Activated gamma-delta T cell treated with Interleukin-2 at 50 U/mL for 16 hours (primary cell): Measurements from ENCODE around the gene VARS1.
"Not testable (repeated sequence)": the region's sequence is repeated elsewhere in the genome, so short reads cannot be mapped to it uniquely, and the experiment has no call there.

Experiments used
- DNase-seq: peaks from one replicate; pipeline ENCODE4 v3.0.0-alpha.2; 2020

Gene VARS1

DNA sequence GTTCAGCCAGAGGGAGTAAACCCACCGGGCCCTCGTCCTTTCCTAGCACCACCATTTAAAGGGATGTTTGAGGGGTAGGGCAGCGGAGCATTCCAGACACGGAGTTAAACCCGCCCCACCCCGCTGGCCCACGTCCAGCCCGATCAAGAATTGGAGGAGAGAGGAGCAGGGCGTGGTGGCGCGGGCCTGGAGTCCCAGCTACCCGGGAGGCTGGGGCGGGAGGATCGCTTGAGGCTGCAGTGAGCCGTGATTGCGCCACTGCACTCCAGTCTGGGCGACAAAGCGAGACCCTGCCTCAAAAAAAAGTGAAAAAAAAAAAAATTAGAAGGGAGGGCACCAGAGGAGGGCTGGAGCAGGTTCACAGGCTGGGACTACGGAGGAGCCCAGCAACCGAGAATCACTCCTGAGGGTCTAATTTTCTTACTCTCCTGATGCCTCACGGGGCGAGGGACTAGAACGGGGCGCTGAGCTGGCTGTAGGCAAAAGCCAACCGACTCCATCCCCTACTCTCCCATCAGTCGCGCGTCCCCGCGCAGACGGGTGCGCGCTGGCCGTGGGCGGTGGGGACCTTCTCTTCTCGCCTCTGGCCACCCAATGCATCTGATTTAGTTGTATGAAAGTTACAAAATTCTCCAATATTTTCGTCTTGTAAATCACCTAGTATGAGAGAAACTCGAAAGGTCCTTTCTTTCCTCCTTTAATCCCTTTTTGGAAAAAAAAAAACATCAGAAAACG is 25.9 kb upstream of the VARS1 start:
- DNase-seq, result peak; percentile 34

DNA sequence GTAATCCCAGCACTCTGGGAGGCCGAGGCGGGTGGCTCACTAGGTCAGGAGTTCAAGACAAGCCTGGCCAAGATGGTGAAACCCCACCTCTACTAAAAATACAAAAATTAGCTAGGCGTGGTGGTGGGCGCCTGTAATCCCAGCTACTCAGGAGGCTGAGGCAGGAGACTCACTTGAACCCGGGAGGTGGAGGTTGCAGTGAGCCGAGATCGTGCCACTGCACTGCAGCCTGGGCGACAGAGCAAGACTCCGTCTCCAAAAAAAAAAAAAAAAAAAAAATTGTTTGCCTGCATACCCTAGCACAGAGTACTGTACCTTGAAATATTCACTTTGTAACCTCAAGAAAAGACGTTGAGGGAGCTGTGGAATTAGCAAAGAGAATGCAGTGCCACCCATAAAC is 24.8 kb upstream of the VARS1 start:
- DNase-seq, result not testable (repeated sequence)

DNA sequence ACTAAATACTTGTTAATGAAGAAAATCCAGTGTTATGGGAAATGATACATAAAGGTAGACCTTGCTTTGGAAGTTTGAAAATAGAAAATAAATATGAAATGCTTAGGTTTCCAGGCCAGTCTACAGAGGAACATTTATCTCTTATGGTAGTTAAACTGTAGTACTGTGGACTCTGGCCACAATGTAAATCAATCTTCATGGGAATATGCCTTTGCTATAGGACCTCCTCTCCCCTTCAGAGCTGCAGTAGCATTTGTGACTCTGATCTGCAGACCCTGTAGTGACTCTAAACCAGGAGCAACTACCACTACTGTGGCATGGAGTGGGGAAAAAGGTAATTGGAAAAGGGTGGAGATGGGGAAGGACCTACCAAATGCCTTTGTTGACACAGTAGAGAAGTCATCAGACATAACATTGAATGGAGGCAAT is 24.3 kb upstream of the VARS1 start:
- no peak for DNase-seq

DNA sequence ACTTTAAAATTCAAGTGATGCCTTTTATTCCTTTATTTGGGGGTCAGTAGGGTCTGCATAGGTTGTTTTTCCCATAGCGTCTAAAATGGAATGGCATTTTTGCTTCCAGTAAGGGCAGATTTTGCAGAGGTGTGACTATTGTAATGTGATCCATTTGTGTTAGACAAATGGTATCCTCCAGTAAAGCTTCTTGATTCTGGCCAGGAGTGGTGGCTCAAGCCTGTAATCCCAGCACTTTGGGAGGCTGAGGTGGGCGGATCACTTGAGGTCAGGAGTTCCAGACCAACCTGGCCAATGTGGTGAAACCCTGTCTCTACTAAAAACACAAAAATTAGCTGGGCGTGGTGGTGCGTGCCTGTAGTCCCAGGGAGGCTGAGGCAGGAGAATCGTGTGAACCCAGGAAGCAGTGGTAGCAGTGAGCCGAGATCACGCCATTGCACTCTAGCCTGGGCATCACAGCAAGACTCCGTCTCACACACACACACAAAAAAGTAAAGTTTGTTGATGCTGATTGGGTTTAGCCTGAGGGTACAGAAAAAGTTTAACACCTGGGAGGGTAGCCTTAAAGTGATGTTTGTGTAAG is 22.5 kb upstream of the VARS1 start:
- DNase-seq, result not testable (repeated sequence)

DNA sequence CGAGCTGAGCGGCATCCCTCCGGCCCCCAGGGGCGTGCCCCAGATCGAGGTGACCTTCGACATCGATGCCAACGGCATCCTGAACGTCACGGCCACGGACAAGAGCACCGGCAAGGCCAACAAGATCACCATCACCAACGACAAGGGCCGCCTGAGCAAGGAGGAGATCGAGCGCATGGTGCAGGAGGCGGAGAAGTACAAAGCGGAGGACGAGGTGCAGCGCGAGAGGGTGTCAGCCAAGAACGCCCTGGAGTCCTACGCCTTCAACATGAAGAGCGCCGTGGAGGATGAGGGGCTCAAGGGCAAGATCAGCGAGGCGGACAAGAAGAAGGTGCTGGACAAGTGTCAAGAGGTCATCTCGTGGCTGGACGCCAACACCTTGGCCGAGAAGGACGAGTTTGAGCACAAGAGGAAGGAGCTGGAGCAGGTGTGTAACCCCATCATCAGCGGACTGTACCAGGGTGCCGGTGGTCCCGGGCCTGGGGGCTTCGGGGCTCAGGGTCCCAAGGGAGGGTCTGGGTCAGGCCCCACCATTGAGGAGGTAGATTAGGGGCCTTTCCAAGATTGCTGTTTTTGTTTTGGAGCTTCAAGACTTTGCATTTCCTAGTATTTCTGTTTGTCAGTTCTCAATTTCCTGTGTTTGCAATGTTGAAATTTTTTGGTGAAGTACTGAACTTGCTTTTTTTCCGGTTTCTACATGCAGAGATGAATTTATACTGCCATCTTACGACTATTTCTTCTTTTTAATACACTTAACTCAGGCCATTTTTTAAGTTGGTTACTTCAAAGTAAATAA is 21.8 kb upstream of the VARS1 start:
- DNase-seq, result peak; percentile 22

DNA sequence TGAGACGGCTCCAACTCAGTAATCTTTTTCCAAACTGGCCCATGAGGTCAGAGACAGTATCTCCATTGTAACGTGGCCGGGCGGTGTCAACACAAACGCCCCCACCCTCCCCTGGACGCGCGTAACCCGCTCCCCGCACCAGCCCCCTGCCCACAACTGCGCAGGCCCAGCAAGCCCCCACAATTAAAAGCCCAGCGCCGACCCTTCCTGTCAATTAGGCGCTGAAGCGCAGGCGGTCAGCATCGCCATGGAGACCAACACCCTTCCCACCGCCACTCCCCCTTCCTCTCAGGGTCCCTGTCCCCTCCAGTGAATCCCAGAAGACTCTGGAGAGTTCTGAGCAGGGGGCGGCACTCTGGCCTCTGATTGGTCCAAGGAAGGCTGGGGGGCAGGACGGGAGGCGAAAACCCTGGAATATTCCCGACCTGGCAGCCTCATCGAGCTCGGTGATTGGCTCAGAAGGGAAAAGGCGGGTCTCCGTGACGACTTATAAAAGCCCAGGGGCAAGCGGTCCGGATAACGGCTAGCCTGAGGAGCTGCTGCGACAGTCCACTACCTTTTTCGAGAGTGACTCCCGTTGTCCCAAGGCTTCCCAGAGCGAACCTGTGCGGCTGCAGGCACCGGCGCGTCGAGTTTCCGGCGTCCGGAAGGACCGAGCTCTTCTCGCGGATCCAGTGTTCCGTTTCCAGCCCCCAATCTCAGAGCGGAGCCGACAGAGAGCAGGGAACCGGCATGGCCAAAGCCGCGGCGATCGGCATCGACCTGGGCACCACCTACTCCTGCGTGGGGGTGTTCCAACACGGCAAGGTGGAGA is 19.7 kb upstream of the VARS1 start, which contains the start of the genes HSPA1A and HSPA1L:
HSPA1A (plus strand) TSS at position 519 of the 814 bp plus-strand sequence; CDS start at position 733, 214 bp downstream.
HSPA1L (minus strand) TSS at position 259 of the 814 bp plus-strand sequence. CDS start 3,311 bp downstream, outside the sequence.
- DNase-seq, result peak; percentile 51

DNA sequence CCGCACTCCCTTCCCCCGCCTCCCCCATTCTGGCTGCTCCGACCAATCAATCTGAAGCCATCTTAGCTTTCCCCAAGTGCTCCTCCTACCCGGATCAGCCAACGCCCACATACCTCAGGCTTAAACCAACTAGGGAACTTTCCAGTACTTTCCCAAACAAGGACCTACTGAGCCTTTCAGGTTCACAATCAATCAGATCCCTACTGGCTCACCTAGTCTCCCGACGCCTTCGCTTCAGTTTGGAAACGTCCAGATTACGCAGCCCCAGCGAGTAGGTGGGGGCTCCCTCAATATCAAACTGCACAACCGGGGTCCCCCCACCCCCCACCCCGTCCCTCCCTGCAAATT is 19.1 kb upstream of the VARS1 start:
- DNase-seq, result peak; percentile 59

DNA sequence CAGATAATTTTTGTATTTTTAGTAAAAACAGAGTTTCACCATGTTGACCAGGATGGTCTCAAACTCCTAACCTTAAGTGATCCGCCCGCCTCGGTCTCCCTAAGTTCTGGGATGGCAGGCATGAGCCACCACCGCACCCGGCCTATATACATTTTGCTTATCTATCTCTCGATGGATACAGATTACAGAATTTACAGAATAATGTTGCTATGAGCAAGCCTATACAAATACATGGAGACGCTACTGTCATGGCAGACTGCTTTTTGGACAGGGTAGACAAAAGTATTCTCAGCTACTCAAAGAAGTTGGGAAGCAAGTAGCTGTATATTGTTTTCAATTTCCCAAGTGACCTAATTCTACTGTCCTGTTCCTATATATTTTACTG is 17.9 kb upstream of the VARS1 start:
- no peak for DNase-seq

DNA sequence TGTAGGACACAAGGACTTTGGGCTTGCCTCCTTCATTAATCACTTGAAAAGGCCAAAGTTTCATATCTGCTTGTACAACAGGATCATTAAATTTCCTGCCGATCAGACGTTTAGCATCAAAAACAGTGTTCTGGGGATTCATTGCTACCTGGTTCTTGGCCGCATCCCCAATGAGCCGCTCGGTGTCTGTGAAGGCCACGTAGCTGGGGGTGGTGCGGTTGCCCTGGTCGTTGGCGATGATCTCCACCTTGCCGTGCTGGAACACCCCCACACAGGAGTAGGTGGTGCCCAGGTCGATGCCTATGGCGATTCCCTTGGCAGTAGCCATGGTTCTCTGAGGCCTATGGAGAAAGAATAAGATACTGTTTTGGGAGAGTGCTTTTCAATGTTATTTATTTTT is 16.1 kb upstream of the VARS1 start:
- no peak for DNase-seq

DNA sequence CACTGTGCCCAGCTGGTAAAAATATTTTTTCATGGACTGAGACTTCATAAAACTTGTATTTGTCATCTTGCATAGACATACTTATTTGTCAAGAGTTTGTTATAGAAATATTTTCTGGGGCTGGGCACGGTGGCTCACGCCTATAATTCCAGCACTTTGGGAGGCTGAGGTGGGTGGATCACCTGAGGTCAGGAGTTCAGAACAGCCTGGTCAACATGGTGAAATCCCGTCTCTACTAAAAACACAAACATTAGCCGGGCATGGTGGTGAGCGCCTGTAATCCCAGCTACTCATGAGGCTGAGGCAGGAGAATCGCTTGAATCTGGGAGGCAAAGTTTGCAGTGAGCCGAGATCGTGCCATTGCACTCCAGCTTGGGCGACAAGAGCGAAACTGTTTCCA is 13.0 kb upstream of the VARS1 start:
- DNase-seq, result not testable (repeated sequence)

DNA sequence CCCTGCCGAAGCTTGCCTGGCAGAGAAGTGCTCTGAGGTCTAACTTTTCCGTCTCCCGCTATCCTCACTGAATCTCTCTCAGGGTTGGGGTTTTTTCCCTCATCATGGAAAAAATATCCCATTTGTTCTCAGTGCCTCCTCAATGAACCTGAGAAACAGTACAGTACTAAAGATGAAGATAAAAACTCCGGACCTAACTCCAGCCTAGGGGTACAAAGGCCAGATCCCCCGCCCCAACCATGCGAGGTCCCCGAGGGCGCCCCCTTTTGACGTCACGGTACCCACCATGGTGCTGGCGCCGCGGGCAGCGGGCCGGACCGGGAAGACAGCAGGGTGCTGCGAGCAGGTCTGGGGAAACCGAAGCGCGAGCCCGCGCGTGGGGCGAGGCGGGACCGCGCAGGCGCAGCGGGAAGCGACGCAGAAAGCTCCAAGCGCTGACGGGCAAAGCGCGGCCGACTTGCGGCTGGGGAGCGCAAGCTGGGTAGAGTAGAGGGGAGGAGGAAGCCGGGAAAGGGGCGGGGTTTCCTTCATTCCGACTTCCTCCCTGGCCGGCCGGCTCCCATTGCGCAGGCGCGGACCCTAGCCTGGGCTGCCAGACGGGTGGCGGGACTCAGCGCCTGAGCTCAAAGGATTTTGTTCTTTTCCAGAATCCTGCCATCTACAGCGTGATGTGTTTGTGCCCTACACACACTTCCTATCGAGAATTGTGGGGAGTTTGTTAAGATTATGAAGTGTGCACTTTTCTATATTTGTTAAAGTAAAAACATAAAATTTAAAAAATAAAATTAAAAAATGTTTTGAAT is 11.1 kb upstream of the VARS1 start, which contains the start of gene LSM2:
LSM2 (minus strand) TSS at position 497 of the 803 bp plus-strand sequence; CDS start at position 288, 209 bp downstream.
- DNase-seq, result peak; percentile 95

DNA sequence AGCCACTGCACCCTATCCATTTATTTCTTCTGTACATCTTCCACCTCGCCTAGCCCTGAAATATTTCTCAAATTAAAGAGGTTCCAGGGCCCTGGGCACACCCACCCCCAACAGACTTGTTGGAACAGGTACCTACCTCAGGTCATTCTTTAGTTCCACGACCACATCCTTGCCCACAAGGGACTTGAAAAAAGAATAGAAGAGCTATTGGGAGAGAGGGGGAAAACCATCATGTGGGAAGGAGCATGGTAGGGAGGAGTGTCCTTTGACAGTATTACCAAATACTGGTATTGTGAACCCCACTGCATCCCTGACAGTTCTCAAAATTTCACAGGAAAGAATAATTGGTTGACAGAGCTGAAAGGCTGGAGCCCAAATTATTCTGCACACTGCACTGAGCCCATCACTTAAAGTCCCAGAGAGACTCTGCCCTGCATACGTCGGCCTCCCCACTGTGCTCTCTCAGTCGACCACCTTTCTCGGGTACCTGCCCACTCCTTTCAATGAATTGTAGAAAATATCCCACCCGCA is 10.5 kb upstream of the VARS1 start:
- no peak for DNase-seq

DNA sequence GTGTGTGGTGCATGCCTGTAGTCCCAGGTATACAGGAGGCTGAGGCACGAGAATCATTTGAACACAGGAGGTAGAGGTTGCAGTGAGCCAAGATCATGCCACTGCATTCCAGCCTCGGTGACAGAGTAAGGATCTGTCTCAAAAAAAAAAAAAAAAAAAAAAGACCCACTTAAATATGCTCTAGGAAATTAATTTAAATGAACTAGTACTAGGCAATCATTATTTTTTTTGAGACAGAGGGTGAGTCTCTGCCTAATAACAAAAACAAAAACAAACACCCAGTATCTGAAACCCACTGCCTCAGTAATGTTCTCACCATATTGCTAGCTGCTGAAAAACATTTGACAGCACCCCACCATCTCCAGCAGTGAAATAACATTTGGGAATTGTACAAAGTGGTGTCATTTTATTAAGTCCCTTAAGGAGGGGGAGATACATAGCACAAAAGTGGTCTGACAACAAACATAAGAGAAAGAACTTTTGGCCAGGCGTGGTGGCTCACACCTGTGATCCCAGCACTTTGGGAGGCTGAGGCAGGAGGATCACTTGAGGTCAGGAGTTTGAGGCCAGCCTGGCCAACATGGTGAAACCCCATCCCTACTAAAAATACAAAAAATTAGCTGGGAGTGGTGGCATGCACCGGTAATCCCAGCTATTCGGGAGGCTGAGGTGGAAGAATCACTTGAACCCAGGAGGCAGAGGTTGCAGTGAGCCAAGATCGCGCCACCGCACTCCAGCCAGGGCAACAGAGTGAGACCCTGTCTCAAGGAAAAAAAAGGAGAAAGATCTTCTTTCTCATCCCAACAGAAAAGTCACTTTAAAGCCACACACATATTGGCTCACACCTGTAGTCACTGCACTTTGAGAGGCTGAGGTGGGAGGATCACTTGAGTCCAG is 5.7 kb upstream of the VARS1 start:
- DNase-seq, result not testable (repeated sequence)

DNA sequence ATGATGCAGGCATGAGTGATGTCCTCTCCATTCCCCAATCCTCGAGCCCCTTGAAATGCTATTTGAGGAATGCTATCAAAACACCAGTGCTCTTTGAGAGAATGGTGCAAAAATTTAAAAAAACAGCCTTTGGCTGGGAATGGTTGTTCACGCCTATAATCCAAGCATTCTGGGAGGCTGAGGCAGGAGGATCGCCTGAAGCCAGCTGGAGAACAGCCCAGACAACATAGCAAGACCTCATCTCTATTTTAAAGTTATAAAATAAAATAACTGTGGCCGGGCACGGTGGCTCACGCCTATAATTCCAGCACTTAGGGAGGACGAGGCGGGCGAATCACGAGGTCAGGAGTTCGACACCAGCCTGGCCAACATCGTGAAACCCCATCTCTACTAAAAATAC is 4.2 kb upstream of the VARS1 start:
- no peak for DNase-seq

DNA sequence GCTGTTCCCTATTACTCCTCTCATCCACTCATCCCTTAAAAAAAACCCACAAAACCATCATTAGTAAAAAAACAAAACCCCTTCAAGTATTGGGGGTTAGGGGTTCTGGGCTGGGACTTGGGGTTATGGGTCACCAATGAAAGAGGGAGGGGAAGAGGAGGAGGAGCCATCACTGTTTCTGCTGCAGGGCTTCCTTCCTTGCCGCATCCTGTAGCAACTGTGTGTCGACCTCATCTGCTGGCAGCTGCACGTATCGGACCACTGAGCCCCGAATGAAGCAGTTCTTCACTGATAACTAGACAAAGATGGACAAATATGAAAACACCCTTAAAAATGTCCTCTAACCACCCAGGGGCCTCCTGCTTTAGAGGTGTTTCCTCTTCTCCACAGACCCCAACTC is 2.0 kb upstream of the VARS1 start:
- DNase-seq, result peak; percentile 44

DNA sequence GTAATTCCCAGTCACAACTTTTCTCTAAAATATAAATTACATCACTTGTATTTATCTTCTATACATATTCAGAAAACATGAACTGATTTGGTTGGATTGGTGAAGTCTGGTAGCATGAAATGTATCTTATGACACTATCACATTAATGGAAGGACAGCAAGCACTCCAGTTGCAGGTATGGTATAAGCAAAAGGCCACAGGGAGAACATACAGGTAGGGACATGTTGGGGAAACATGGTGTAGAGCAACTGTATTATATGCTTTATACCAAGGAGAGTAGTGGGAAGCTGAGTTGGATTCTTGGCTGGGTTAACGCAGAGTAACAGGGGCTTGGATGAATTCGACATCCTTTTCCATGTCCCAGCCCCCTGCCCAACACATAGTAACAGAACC is 1.4 kb upstream of the VARS1 start:
- DNase-seq, result no peak

DNA sequence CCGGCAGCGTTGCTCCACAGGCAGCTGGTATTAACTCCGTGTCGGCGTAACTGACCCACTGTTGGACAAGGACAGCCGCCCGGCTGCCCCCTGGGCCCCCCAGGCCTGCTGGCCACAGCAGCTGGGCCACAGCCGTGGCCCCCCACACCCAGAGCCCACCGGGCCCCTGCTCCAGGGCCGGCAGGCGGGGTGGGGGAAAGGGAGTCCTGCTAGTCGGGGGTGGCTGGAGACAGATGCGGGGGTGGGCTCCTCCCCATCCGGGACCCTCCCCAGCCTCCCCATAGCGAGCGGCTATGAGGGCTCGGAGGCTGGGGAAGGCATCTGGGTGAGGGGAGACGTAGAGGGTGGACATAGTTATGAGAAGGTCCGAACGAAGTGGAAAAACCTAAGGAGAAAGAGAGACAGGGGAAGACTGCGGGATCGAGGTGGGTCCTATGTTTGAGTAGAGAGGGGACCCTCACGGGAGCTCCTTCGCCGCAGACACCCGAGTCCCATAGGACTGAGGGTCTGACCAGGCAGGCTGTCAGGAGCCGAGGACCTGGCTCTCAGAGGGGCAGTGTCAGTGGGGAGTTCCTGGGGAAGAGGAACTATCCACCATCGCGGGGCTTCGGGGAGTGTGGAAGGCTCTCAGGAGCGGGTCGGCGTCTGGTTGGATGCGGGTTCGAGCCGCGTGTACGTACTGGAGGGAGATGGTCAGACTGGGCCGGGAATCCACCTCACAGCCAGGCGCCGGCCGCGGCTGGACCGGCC is 511 bp downstream of the VARS1 start:
- no peak for DNase-seq

DNA sequence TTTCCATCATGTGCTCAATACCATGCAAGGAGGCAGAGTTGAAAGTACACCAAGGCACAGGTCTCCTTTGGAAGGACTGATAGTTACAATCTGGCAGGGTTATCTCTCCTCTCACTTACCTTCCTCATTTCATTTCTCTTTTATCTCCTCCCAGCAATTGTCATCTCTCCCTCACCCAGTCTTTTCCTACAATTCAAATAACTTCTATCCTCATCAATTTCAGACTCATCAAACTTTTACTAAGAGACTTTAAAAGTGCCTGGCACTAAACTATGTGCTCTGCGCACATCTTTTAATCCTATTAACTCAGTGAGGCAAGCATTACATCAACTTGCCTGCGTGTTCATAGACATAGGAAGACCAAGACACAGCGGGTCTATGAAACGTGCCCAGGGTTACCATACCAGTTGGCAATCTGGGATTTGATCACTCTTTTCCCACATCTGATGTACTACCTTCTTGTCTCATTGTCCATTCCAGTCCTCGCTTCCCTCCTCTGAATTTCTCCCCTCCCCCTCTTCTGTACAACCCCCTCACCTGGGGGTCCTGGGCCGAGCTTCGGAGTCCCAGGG is 1.2 kb downstream of the VARS1 start:
- no peak for DNase-seq

DNA sequence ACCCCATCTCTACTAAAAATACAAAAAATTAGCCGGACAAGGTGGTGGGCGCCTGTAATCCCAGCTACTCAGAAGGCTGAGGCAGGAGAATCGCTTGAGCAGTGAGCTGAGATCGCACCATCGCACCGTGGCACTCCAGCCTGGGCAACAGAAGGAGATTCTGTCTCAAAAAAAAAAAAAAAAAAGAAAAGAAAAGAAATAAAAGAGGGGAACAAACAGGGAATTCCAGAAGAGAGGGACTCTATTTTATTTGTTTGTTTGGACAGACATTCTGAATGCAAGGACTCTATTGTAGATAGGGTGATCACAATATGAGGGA is 1.7 kb downstream of the VARS1 start:
- DNase-seq, result not testable (repeated sequence)

DNA sequence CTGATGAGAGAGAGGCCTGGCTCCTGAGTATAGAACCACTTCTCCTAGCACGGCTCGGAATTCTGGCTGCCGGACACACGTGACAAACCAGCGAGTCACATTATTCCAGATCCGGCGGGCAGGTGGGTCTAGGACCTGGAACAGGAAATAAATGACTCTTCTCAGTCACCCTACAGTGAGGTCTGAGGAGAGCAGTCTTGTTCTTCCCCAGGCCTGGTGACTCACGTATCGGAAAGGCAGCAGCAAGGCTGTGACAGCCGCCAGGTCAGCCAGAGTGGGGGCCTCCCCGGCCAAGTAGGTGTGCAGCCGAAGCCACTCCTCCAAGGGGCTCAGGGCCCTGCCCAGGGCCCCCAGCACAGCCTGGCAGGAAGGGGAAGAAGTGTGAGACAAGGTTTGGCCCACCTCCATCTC is 2.8 kb downstream of the VARS1 start:
- DNase-seq, result no peak
